ENCODE measurements around the gene GDPGP1. TPM values are rescaled to one million over a fixed set of nuclear protein-coding genes. Genes with fewer than 3 reads are reported as not detected.

GDPGP1 gene
- total RNA-seq, 1 experiment from 2014 or later = 22.8 TPM

GRCh38 chr15:90230610-90231009, 3.4 kb upstream of the GDPGP1 start:
- POLR2A ChIA-PET = interaction anchor here (0.6 to 1.3 kb wide), 2 partner anchors 29 to 60 kb away, joined by 3 read pairs; no protein-coding TSS in a partner anchor
- DNase-seq (ENCODE audit: low read depth, low spot score) (no peak), ATAC-seq (peak; percentile 3)
- Histone ChIP-seq H3K4me3 (ENCODE audit: low read depth in 2 of 2, low read length in 2 of 2) (peak overlapping the region; percentile 0 to 85; a peak in 3 of 4 replicates), H3K9me3 (ENCODE audit: control insufficient read depth, insufficient read depth, low read depth, low read length) (no peaks in the 10 kb centered on the region), H3K36me3 (ENCODE audit: control insufficient read depth, insufficient read depth, low read length) (peaks cover 15% of the 10 kb centered on the region; the same call in 1 of the 2 replicates), H3K4me1 (ENCODE audit: control insufficient read depth, insufficient read depth, low read length) (peaks cover 72% of the 10 kb centered on the region), H3K27me3 (ENCODE audit: control insufficient read depth, insufficient read depth, low read length) (no peaks in the 10 kb centered on the region), H3K27ac (ENCODE audit: low read length) (peak overlapping the region; percentile 99)
- intact Hi-C loops (cut with micrococcal nuclease; ENCODE audit: unreplicated experiment) (no loop called here), in situ Hi-C loops (cut with HindIII; ENCODE audit: low pct_unique_long_range_greater_than_20kb, low sequenced_read_pairs) (no loop called here)
- TF ChIP-seq SIN3A (IDR thresholded peaks at IDR 0.05; ENCODE audit: borderline replicate concordance, insufficient read depth, low read depth, low read length) (no peak; the same call in 1 of the 2 replicates), POLR2AphosphoS5 (IDR thresholded peaks at IDR 0.05; ENCODE audit: low read depth, low read length) (peak; percentile 27; the same call in 1 of the 2 replicates)
- CTCF ChIA-PET = interaction anchor here (1.1 kb wide), 1 partner anchor 9 kb away, joined by 3 read pairs; no protein-coding TSS in a partner anchor
- no TSS peak for BruUV-seq (replicated peaks)

- DNase-seq (ENCODE audit: low read depth, low spot score) = no peak
- intact Hi-C loops (cut with micrococcal nuclease; ENCODE audit: unreplicated experiment) = no loop called here
- CTCF ChIA-PET = interaction anchor here (0.7 to 1.1 kb wide), 2 partner anchors 10 to 333 kb away, joined by 3 read pairs; no protein-coding TSS in a partner anchor
Observed at GRCh38 chr15:90231028-90232017, 2.7 kb upstream of the GDPGP1 start.

More at GRCh38 chr15:90231028-90232017, 2.7 kb upstream of the GDPGP1 start:
- peak; percentile 17 for TF ChIP-seq POLR2AphosphoS5 (IDR thresholded peaks at IDR 0.05; ENCODE audit: low read depth, low read length)
- no peak for TF ChIP-seq TCF7L2 (IDR thresholded peaks at IDR 0.05; ENCODE audit: low read depth, low read length)
- TF ChIP-seq SIN3A (IDR thresholded peaks at IDR 0.05; ENCODE audit: borderline replicate concordance, insufficient read depth, low read depth, low read length) = peak; percentile 56; the same call in 1 of the 2 replicates
- TF ChIP-seq, protein P1, sequence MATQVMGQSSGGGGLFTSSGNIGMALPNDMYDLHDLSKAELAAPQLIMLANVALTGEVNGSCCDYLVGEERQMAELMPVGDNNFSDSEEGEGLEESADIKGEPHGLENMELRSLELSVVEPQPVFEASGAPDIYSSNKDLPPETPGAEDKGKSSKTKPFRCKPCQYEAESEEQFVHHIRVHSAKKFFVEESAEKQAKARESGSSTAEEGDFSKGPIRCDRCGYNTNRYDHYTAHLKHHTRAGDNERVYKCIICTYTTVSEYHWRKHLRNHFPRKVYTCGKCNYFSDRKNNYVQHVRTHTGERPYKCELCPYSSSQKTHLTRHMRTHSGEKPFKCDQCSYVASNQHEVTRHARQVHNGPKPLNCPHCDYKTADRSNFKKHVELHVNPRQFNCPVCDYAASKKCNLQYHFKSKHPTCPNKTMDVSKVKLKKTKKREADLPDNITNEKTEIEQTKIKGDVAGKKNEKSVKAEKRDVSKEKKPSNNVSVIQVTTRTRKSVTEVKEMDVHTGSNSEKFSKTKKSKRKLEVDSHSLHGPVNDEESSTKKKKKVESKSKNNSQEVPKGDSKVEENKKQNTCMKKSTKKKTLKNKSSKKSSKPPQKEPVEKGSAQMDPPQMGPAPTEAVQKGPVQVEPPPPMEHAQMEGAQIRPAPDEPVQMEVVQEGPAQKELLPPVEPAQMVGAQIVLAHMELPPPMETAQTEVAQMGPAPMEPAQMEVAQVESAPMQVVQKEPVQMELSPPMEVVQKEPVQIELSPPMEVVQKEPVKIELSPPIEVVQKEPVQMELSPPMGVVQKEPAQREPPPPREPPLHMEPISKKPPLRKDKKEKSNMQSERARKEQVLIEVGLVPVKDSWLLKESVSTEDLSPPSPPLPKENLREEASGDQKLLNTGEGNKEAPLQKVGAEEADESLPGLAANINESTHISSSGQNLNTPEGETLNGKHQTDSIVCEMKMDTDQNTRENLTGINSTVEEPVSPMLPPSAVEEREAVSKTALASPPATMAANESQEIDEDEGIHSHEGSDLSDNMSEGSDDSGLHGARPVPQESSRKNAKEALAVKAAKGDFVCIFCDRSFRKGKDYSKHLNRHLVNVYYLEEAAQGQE (IDR thresholded peaks at IDR 0.05; ENCODE audit: insufficient read depth in 1 of 2, low read depth in 2 of 2, low read length in 1 of 2) = no peak
- no peak for TF ChIP-seq CTCF (IDR thresholded peaks at IDR 0.05)
- in situ Hi-C loops (cut with HindIII; ENCODE audit: low pct_unique_long_range_greater_than_20kb, low sequenced_read_pairs) = no loop called here
- Histone ChIP-seq H3K9me3 (ENCODE audit: control insufficient read depth, insufficient read depth, low read depth, low read length) (no peaks in the 10 kb centered on the region), H3K36me3 (ENCODE audit: control insufficient read depth, insufficient read depth, low read length) (peaks cover 9% of the 10 kb centered on the region; the same call in 1 of the 2 replicates), H3K27ac (ENCODE audit: low read length) (peak overlapping the region; percentile 99), H3K4me1 (ENCODE audit: control insufficient read depth, insufficient read depth, low read length) (peaks cover 65% of the 10 kb centered on the region), H3K4me3 (ENCODE audit: low read depth in 2 of 2, low read length in 2 of 2) (peak overlapping the region; percentile 75 to 85), H3K27me3 (ENCODE audit: control insufficient read depth, insufficient read depth, low read length) (no peaks in the 10 kb centered on the region)
- no TSS peak for BruUV-seq (replicated peaks)
- ATAC-seq = peak; percentile 9
- POLR2A ChIA-PET = interaction anchor here (0.6 to 1.3 kb wide), 3 partner anchors 18 to 1337 kb away, joined by 3 to 5 read pairs (median 3); partner anchors contain the start of gene TTLL13
